Right lobe of liver (tissue), 4 donors: ENCODE data around the gene RINL.

Experiments
- POLR2A ChIP-seq: fragments of 450-650 bp; IDR thresholded peaks from one replicate; pipeline ENCODE4 v1.6.1; 2017; ENCODE audit warnings: antibody characterized with exemption, mild to moderate bottlenecking
- TF ChIP-seq, protein P1 (sequence below), 4 donors: fragments of 200-600 bp in 3 of 4; fragments of 450-650 bp in 1 of 4; IDR thresholded peaks; one replicate each; pipeline versions ENCODE4 v1.5.1 to v1.8.0; 2016 to 2022; ENCODE audit warnings: antibody characterized with exemption in 4 of 4, mild to moderate bottlenecking in 2 of 4
- donor health status: DM: no; HTN: no; CAD: no.
- donor health status: DM: no; HTN: no; CAD: no.
- donor health status: DM: no; HTN: yes; CAD: no.

DNA sequence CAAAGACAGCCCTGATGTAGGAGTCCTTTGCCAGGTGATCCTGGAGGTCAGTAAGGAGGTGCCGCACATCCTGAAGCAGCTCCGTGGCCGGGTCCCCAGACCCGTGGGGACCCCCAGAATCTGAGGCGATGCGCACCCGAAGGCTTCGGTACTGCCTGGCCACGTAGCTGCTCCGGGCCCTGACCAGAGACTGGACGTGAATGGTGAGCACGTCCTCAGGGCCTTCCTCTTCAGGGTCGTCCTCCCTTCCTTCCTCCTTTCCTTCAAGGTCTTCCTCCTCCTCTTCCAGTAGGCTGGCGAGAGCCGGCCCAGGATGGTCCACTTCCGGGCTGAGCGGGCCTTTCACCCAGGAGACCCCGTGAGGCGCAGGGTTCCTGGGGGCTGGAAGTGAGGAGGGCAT lies 7.5 kb downstream of the RINL start:
- TF ChIP-seq, protein P1, sequence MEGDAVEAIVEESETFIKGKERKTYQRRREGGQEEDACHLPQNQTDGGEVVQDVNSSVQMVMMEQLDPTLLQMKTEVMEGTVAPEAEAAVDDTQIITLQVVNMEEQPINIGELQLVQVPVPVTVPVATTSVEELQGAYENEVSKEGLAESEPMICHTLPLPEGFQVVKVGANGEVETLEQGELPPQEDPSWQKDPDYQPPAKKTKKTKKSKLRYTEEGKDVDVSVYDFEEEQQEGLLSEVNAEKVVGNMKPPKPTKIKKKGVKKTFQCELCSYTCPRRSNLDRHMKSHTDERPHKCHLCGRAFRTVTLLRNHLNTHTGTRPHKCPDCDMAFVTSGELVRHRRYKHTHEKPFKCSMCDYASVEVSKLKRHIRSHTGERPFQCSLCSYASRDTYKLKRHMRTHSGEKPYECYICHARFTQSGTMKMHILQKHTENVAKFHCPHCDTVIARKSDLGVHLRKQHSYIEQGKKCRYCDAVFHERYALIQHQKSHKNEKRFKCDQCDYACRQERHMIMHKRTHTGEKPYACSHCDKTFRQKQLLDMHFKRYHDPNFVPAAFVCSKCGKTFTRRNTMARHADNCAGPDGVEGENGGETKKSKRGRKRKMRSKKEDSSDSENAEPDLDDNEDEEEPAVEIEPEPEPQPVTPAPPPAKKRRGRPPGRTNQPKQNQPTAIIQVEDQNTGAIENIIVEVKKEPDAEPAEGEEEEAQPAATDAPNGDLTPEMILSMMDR (IDR thresholded peaks at IDR 0.05), result no peak
- no peak for TF ChIP-seq POLR2A
